C4-2B (cell line): Measurements from ENCODE around the gene SLC2A13.

ENCODE experiments used
- CTCF ChIP-seq: fragments of 450-650 bp; conservative IDR thresholded peaks from 2 replicates; pipeline ENCODE4 v1.5.1; 2017; ENCODE audit warnings: mild to moderate bottlenecking
- ZFX ChIP-seq: fragments of 450-650 bp; IDR thresholded peaks from 2 replicates; pipeline ENCODE4 v1.6.1; 2017

GRCh38 chr12:39777465-39777864 lies 328.4 kb downstream of the SLC2A13 start:
- TF ChIP-seq CTCF (0 out of 2 replicates have a peak, but pooled peaks have one; percentile 9), ZFX (no peak)
